DND-41 (cell line): ENCODE measurements around the gene ACACA.

Experiments used
- CTCF ChIP-seq: IDR thresholded peaks from 2 replicates; pipeline ENCODE4 v1.5.1; 2012; ENCODE audit warnings: borderline replicate concordance, low read length, moderate library complexity, mild to moderate bottlenecking; ENCODE audit not compliant: poor library complexity, severe bottlenecking; ENCODE audit errors: extremely low read depth
- EZH2 ChIP-seq: IDR thresholded peaks from 3 replicates; pipeline ENCODE4 v1.6.1; 2012; ENCODE audit warnings: borderline replicate concordance, low read depth, mild to moderate bottlenecking, moderate library complexity, low read length, inconsistent platforms; ENCODE audit not compliant: severe bottlenecking

- TF ChIP-seq CTCF (no peak), EZH2 (no peak)
These were observed 176.0 kb downstream of the ACACA start for GRCh38 chr17:37230633-37231032.
